ENCODE data around the gene EFHD2.
"Not testable (repeated sequence)": the region's sequence is repeated elsewhere in the genome, so short reads cannot be mapped to it uniquely, and the experiment has no call there.

The EFHD2 gene

GRCh38 chr1:15433471-15433870, 23.8 kb downstream of the EFHD2 start:
- no peak for DNase-seq

- DNase-seq = not testable (repeated sequence)
Measured at GRCh38 chr1:15434739-15435138, 25.1 kb downstream of the EFHD2 start.

- DNase-seq = no peak
Measured at GRCh38 chr1:15435239-15436077, 25.8 kb downstream of the EFHD2 start.

- DNase-seq = no peak
Measured at GRCh38 chr1:15436881-15437442, 27.3 kb downstream of the EFHD2 start.

- DNase-seq = no peak
Measured at GRCh38 chr1:15439325-15439724, 29.6 kb downstream of the EFHD2 start.

- no peak for DNase-seq
Measured at GRCh38 chr1:15440357-15440756, 30.7 kb downstream of the EFHD2 start.

GRCh38 chr1:15441247-15441646, 31.6 kb downstream of the EFHD2 start:
- DNase-seq = no peak

GRCh38 chr1:15442119-15442518, 32.4 kb downstream of the EFHD2 start:
- no peak for DNase-seq

GRCh38 chr1:15442759-15443158, 33.1 kb downstream of the EFHD2 start:
- no peak for DNase-seq

- no peak for DNase-seq
Measured at GRCh38 chr1:15443281-15443680, 33.6 kb downstream of the EFHD2 start.

- no peak for DNase-seq
Measured at GRCh38 chr1:15444468-15445389, 35.0 kb downstream of the EFHD2 start.

- DNase-seq = no peak
Measured at GRCh38 chr1:15445390-15446122, 35.9 kb downstream of the EFHD2 start.

- no peak for DNase-seq
Measured at GRCh38 chr1:15446212-15446611, 36.5 kb downstream of the EFHD2 start.

GRCh38 chr1:15448877-15449462, 39.3 kb downstream of the EFHD2 start:
- DNase-seq = no peak

- no peak for DNase-seq
Measured at GRCh38 chr1:15449567-15449966, 39.9 kb downstream of the EFHD2 start.

GRCh38 chr1:15451014-15451722, 41.5 kb downstream of the EFHD2 start:
- no peak for DNase-seq

- no peak for DNase-seq
Measured at GRCh38 chr1:15452216-15452615, 42.5 kb downstream of the EFHD2 start.

GRCh38 chr1:15452866-15453571, 43.3 kb downstream of the EFHD2 start:
- no peak for DNase-seq

- DNase-seq = no peak
Measured at GRCh38 chr1:15453734-15454133, 44.0 kb downstream of the EFHD2 start.

GRCh38 chr1:15454256-15454655, 44.6 kb downstream of the EFHD2 start:
- DNase-seq = no peak

- no peak for DNase-seq
Measured at GRCh38 chr1:15455522-15455921, 45.8 kb downstream of the EFHD2 start.

Data from SHP77 (cell line).